HG03060 (cell line): Measurements from ENCODE around the gene WDR27.

ENCODE experiments used
- ATAC-seq: cut with Tn5 transposase; IDR thresholded peaks from one replicate; pipeline ENCODE4 v1.9.1; 2021; ENCODE audit warnings: low read depth, moderate number of reproducible peaks; ENCODE audit not compliant: unreplicated experiment

WDR27 gene

GRCh38 chr6:169421586-169422264, 280.1 kb downstream of the WDR27 start:
- ATAC-seq: no peak

GRCh38 chr6:169420912-169421543, 280.8 kb downstream of the WDR27 start:
- no peak for ATAC-seq

DNA sequence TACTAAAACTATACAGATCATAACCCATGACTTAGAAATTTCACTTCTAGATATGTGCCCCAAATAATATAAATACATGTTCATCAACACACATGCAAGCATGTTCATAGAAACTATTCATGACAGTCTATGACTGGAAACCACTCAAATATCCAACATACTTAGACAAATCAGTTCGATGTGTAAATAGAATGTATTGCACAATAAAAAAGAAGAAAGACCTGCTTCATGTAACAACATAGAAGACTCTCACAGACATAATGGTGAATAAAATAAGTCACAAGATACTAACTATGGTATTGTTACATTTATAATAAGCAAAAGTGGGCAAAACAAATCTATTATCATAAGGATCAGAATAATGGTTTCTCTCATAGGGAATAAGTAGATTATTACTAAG, 284.7 kb downstream of the WDR27 start:
- no peak for ATAC-seq

DNA sequence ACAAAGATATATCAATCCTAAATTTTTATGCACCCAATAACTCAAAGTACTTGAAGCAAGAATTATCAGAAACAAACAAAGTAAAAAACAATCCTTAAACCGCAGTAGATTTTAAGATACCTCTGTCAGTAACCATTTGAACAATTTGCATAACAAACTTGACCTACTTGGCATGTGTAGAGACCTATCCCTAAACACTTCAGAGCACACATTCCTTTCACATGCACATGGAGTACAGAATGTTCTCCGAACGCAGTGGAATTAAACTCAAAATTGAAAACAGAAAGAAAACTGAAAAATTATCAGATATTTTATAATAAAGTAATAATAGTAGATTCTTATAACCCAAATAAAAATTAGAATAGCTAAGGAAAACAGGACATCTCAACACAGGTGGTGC, 285.6 kb downstream of the WDR27 start:
- no peak for ATAC-seq

DNA sequence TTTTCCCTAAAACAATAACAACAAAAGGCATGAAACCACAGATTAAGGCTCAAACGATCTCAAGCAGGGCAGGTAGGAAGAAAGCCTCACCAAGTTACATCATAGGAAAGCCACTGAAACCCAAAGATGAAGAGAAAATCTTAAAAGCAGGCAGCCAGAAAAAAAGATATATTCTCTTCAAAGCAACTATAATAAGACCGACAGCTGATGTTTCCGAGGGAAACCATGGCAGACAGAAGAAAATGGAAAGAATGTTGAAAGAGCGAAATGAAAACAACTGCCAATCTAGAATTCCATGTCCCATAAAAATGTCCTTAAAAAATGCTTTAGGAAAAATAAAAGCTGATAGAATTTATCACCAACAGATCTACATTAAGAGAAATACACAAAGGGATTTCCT, 286.6 kb downstream of the WDR27 start:
- ATAC-seq: no peak

DNA sequence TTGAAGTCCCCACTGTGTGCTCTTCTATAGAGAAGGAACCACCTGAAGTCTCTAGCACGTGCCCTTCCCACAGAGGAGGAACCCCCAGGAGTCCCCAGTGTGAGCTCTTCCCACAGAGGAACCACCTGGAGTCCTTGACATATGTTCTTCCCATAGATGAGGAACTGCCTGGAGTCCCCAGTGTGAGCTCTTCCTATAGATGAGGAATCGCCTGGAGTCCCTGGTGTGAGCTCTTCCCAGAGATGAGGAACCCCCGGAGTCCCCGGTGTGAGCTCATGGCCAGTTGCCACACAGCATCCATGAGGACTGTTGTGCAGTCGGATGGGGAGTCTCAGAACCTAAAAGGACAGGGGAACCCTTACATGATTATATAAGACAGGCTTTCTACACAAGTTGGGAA, 290.1 kb downstream of the WDR27 start:
- ATAC-seq: no peak

GRCh38 chr6:169411296-169411695, 290.5 kb downstream of the WDR27 start:
- no peak for ATAC-seq

- no peak for ATAC-seq
Observed at GRCh38 chr6:169409742-169410312, 292.0 kb downstream of the WDR27 start.

GRCh38 chr6:169407325-169407724, 294.5 kb downstream of the WDR27 start:
- no peak for ATAC-seq
